Measurements from ENCODE around the gene URB1.

URB1 gene

GRCh38 chr21:32386195-32386870 lies 6.5 kb downstream of the URB1 start:
- Histone ChIP-seq H3K9me3 (ENCODE audit: control insufficient read depth, insufficient read depth, low read depth, low read length) (no peaks in the 10 kb centered on the region), H3K4me3 (ENCODE audit: low read depth, low read length) (no peak overlapping the region), H3K27ac (ENCODE audit: low read depth, low read length) (no peak overlapping the region), H3K27me3 (ENCODE audit: control insufficient read depth, insufficient read depth, low read length) (no peaks in the 10 kb centered on the region), H3K4me1 (ENCODE audit: control insufficient read depth, insufficient read depth, low read length) (peaks cover 14% of the 10 kb centered on the region), H3K9ac (ENCODE audit: low read length) (no peak overlapping the region), H3K36me3 (ENCODE audit: control insufficient read depth, insufficient read depth, low read length) (peaks cover 62% of the 10 kb centered on the region)

- Histone ChIP-seq H3K4me3 (ENCODE audit: low read depth, low read length) (no peak overlapping the region), H3K36me3 (ENCODE audit: control insufficient read depth, insufficient read depth, low read length) (peaks cover 74% of the 10 kb centered on the region), H3K4me1 (ENCODE audit: control insufficient read depth, insufficient read depth, low read length) (0 out of 2 replicates have a peak, but pooled peaks cover 4% of the 10 kb centered on the region), H3K27me3 (ENCODE audit: control insufficient read depth, insufficient read depth, low read length) (no peaks in the 10 kb centered on the region), H3K27ac (ENCODE audit: low read depth, low read length) (no peak overlapping the region), H3K9me3 (ENCODE audit: control insufficient read depth, insufficient read depth, low read depth, low read length) (no peaks in the 10 kb centered on the region), H3K9ac (ENCODE audit: low read length) (no peak overlapping the region)
Observed at GRCh38 chr21:32383812-32384211, 9.0 kb downstream of the URB1 start.

DNA sequence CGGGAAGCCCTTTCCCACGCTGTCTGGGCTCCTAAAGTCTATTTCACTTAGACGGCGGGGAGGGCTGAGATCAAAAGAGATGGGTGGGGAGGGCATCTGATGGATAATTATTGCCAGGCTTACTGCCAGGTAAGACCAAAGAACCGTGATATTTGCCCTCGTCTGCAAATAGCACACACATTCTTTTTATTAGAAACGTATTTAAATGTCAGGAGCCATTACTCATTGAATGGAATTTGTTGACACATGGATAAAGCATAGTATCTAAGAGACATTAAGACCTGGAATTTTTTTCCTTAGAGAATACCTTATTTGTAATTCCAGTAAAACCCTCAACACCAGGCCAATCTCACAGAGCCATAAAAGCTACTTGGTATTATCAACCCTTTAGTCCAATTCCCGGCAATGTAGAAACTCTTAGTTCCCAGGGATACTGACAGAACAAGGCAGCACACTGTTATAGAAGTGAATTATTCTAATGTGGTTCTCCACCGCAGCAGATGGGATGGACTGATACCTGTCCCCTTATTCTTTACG lies 10.6 kb downstream of the URB1 start:
- Histone ChIP-seq H3K9ac (ENCODE audit: low read length) (no peak overlapping the region), H3K9me3 (ENCODE audit: control insufficient read depth, insufficient read depth, low read depth, low read length) (no peaks in the 10 kb centered on the region), H3K4me1 (ENCODE audit: control insufficient read depth, insufficient read depth, low read length) (no peaks in the 10 kb centered on the region), H3K27me3 (ENCODE audit: control insufficient read depth, insufficient read depth, low read length) (no peaks in the 10 kb centered on the region), H3K36me3 (ENCODE audit: control insufficient read depth, insufficient read depth, low read length) (peaks cover 86% of the 10 kb centered on the region), H3K4me3 (ENCODE audit: low read depth, low read length) (no peak overlapping the region), H3K27ac (ENCODE audit: low read depth, low read length) (no peak overlapping the region)

GRCh38 chr21:32381571-32381970 lies 11.2 kb downstream of the URB1 start:
- Histone ChIP-seq H3K4me3 (ENCODE audit: low read depth, low read length) (no peak overlapping the region), H3K9me3 (ENCODE audit: control insufficient read depth, insufficient read depth, low read depth, low read length) (no peaks in the 10 kb centered on the region), H3K9ac (ENCODE audit: low read length) (no peak overlapping the region), H3K4me1 (ENCODE audit: control insufficient read depth, insufficient read depth, low read length) (no peaks in the 10 kb centered on the region), H3K27me3 (ENCODE audit: control insufficient read depth, insufficient read depth, low read length) (no peaks in the 10 kb centered on the region), H3K27ac (ENCODE audit: low read depth, low read length) (no peak overlapping the region), H3K36me3 (ENCODE audit: control insufficient read depth, insufficient read depth, low read length) (peaks cover 92% of the 10 kb centered on the region)

GRCh38 chr21:32380940-32381339 lies 11.9 kb downstream of the URB1 start:
- H3K4me1 ChIP-seq (ENCODE audit: control insufficient read depth, insufficient read depth, low read length), result no peaks in the 10 kb centered on the region
- H3K27ac ChIP-seq (ENCODE audit: low read depth, low read length), result no peak overlapping the region
- no peak overlapping the region for H3K9ac ChIP-seq (ENCODE audit: low read length)
- peaks cover 95% of the 10 kb centered on the region for H3K36me3 ChIP-seq (ENCODE audit: control insufficient read depth, insufficient read depth, low read length)
- H3K9me3 ChIP-seq (ENCODE audit: control insufficient read depth, insufficient read depth, low read depth, low read length), result no peaks in the 10 kb centered on the region
- no peaks in the 10 kb centered on the region for H3K27me3 ChIP-seq (ENCODE audit: control insufficient read depth, insufficient read depth, low read length)
- H3K4me3 ChIP-seq (ENCODE audit: low read depth, low read length), result no peak overlapping the region

GRCh38 chr21:32378956-32379355 lies 13.9 kb downstream of the URB1 start:
- Histone ChIP-seq H3K9me3 (ENCODE audit: control insufficient read depth, insufficient read depth, low read depth, low read length) (no peaks in the 10 kb centered on the region), H3K4me1 (ENCODE audit: control insufficient read depth, insufficient read depth, low read length) (no peaks in the 10 kb centered on the region), H3K9ac (ENCODE audit: low read length) (no peak overlapping the region), H3K36me3 (ENCODE audit: control insufficient read depth, insufficient read depth, low read length) (peaks cover 97% of the 10 kb centered on the region), H3K4me3 (ENCODE audit: low read depth, low read length) (no peak overlapping the region), H3K27ac (ENCODE audit: low read depth, low read length) (no peak overlapping the region), H3K27me3 (ENCODE audit: control insufficient read depth, insufficient read depth, low read length) (no peaks in the 10 kb centered on the region)

DNA sequence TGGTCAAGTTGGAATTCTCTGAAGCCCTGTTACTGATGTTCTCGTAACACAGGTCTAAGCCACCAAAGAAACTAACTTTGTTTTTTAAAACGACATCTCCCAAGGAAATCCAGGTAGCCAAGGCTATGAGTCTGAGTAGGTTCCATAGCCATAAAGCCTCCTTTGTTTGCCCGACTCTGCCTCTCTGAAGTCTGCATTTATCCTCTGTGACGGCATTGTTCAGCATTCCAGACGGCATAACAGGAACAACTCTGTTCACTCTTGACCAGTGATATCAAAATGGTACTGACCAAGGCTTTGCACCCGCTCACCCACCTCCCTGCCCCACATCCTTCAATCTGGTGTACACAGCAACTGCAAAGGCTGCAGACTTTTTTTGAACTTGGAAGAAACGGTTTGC lies 14.8 kb downstream of the URB1 start:
- H3K9ac ChIP-seq (ENCODE audit: low read length), result no peak overlapping the region
- H3K27me3 ChIP-seq (ENCODE audit: control insufficient read depth, insufficient read depth, low read length), result no peaks in the 10 kb centered on the region
- H3K4me1 ChIP-seq (ENCODE audit: control insufficient read depth, insufficient read depth, low read length), result no peaks in the 10 kb centered on the region
- no peaks in the 10 kb centered on the region for H3K9me3 ChIP-seq (ENCODE audit: control insufficient read depth, insufficient read depth, low read depth, low read length)
- no peak overlapping the region for H3K27ac ChIP-seq (ENCODE audit: low read depth, low read length)
- H3K36me3 ChIP-seq (ENCODE audit: control insufficient read depth, insufficient read depth, low read length), result peaks cover 97% of the 10 kb centered on the region
- H3K4me3 ChIP-seq (ENCODE audit: low read depth, low read length), result no peak overlapping the region

- Histone ChIP-seq H3K9me3 (ENCODE audit: control insufficient read depth, insufficient read depth, low read depth, low read length) (no peaks in the 10 kb centered on the region), H3K9ac (ENCODE audit: low read length) (no peak overlapping the region), H3K4me3 (ENCODE audit: low read depth, low read length) (no peak overlapping the region), H3K36me3 (ENCODE audit: control insufficient read depth, insufficient read depth, low read length) (peaks cover 97% of the 10 kb centered on the region), H3K27me3 (ENCODE audit: control insufficient read depth, insufficient read depth, low read length) (no peaks in the 10 kb centered on the region), H3K4me1 (ENCODE audit: control insufficient read depth, insufficient read depth, low read length) (no peaks in the 10 kb centered on the region), H3K27ac (ENCODE audit: low read depth, low read length) (no peak overlapping the region)
Observed at GRCh38 chr21:32377506-32377905, 15.3 kb downstream of the URB1 start.

GRCh38 chr21:32372755-32373154 lies 20.1 kb downstream of the URB1 start:
- 0 out of 2 replicates have a peak overlapping the region, but pooled peaks have one; percentile 19 for H3K27ac ChIP-seq (ENCODE audit: low read depth, low read length)
- H3K36me3 ChIP-seq (ENCODE audit: control insufficient read depth, insufficient read depth, low read length), result peaks cover 94% of the 10 kb centered on the region
- no peak overlapping the region for H3K4me3 ChIP-seq (ENCODE audit: low read depth, low read length)
- no peak overlapping the region for H3K9ac ChIP-seq (ENCODE audit: low read length)
- no peaks in the 10 kb centered on the region for H3K4me1 ChIP-seq (ENCODE audit: control insufficient read depth, insufficient read depth, low read length)
- H3K27me3 ChIP-seq (ENCODE audit: control insufficient read depth, insufficient read depth, low read length), result no peaks in the 10 kb centered on the region
- H3K9me3 ChIP-seq (ENCODE audit: control insufficient read depth, insufficient read depth, low read depth, low read length), result no peaks in the 10 kb centered on the region

DNA sequence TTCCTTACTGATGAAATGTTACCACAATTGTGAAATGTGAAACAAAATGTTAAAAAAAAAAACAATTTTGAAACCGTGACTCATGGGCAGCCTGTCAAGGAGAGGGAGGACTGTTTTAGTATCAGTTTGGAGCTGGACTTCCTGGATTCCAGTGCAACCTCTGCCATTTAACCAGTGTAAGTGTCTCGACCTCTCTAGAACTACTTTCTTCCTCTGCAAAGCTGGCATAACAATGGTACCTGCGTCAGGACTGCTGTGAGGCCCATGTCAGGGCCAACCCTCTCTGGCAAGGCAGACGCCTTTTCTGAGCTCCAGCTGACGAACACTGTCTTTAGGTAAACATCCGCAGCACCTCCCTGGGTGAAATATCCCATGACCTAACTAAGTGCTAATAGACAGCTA lies 20.9 kb downstream of the URB1 start:
- Histone ChIP-seq H3K27ac (ENCODE audit: low read depth, low read length) (no peak overlapping the region), H3K36me3 (ENCODE audit: control insufficient read depth, insufficient read depth, low read length) (peaks cover 94% of the 10 kb centered on the region), H3K9me3 (ENCODE audit: control insufficient read depth, insufficient read depth, low read depth, low read length) (no peaks in the 10 kb centered on the region), H3K4me1 (ENCODE audit: control insufficient read depth, insufficient read depth, low read length) (no peaks in the 10 kb centered on the region), H3K4me3 (ENCODE audit: low read depth, low read length) (no peak overlapping the region), H3K9ac (ENCODE audit: low read length) (no peak overlapping the region), H3K27me3 (ENCODE audit: control insufficient read depth, insufficient read depth, low read length) (no peaks in the 10 kb centered on the region)

DNA sequence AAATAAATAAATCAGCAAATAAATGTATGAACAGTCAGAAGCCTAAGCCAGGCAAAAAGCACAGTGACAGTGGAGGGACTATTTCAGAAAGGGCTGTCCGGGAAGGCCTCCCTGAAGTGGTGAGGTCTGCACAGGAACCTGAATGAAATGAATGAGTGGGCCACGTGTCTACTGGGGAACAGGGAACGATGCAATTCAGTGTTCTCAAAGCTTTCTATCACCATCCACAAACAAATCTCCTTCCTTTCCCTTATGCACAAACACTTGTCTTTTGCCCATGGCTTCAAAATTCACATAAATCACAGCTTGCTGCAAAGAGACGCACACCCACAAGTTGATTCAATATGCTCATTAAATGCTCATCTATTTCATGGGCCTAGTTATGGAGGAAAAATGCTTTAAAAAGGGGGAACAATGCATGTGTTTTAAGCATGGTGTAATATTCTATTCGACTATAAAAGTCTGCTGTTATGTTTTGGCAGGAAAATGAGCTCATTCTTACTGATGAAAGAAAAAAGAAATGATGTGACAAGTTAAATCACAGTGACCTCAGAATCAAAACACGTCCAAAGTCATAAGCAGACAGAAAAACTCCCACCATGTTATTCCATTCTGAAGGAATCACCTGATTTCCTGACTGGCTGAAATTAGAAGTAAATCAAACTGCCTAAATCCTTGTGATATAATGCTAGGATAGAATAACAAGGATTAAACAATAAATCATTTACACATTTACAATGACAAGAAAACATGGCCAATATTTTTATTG lies 21.6 kb downstream of the URB1 start:
- Histone ChIP-seq H3K4me1 (ENCODE audit: control insufficient read depth, insufficient read depth, low read length) (no peaks in the 10 kb centered on the region), H3K9me3 (ENCODE audit: control insufficient read depth, insufficient read depth, low read depth, low read length) (no peaks in the 10 kb centered on the region), H3K36me3 (ENCODE audit: control insufficient read depth, insufficient read depth, low read length) (peaks cover 94% of the 10 kb centered on the region), H3K9ac (ENCODE audit: low read length) (no peak overlapping the region), H3K27ac (ENCODE audit: low read depth, low read length) (no peak overlapping the region), H3K4me3 (ENCODE audit: low read depth, low read length) (no peak overlapping the region), H3K27me3 (ENCODE audit: control insufficient read depth, insufficient read depth, low read length) (no peaks in the 10 kb centered on the region)
